GM10847 (cell line): ENCODE measurements around the gene ALOX5AP.

Experiments
- POLR2A ChIP-seq: IDR thresholded peaks from 2 replicates; pipeline ENCODE4 v1.6.1; 2011; ENCODE audit not compliant: insufficient read length; ENCODE audit errors: extremely low read depth

The ALOX5AP gene

GRCh38 chr13:30791354-30792001, 56.1 kb downstream of the ALOX5AP start:
- no peak for TF ChIP-seq POLR2A

- TF ChIP-seq POLR2A = no peak
These were observed 57.1 kb downstream of the ALOX5AP start for GRCh38 chr13:30792285-30793000.

DNA sequence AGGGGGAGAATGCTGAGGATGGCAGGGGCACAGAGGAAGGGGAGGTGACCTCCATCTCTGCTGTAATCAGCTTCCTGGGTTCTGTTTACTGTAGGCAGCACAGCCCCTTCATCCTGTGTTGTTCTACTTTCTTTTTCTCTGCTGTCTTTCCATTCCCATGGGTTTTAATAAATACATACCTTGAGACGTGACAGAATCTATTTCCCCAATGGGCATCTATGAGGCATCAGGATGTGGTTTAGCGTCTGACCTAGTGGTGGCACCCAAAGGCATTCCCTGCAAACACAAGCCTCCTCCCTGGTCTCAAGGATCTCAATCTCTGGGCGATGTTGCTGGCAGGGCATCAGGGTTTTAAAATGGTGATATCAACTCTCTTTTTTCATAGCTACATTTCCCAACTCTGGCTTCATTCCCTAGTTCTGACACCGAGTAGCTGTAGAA, 60.8 kb downstream of the ALOX5AP start:
- no peak for TF ChIP-seq POLR2A

DNA sequence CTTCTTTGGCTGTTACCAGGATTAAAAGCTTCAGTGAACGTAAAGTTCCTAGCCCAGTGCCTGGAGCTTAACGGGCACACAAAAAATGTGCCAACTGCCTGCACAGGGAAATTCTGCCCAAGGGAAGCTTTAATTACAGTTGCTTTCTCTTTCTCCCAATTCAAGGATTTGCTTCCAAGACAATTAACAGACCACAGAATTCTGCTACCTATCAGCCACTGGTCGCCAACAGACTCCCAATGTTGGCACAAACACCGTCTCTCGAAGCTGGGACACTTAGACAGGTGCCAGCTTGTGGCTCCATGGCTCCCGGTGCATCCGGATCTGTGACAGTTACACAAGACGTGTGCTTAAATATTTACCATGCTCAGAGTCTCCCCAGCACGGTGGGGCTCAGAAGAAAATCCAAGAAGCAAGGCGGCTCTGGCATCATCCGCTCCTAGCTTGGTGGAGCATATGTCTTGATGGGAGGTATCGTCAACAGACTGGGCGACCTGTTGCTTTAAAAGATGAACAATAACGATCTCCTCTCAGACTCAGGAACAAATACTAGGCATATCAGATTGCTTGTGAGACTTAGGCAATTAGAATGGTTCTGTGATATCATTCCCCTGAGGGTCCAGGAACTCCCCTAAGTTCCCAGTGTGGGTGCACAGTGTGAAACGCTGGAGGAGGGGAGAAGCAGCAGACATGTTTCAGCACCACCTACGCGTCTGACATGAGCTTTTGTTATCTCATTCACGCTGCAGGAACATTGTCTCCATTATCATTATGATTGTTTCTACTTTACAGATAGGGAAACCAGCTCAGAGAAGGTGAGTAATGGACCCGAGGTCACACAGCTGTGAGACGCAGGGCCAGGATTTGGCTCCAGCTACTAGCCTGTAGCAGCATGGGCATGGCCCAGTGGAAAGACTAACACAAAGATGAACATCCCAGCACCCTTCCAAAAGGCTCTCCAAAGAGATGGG, 61.6 kb downstream of the ALOX5AP start:
- TF ChIP-seq POLR2A = no peak

DNA sequence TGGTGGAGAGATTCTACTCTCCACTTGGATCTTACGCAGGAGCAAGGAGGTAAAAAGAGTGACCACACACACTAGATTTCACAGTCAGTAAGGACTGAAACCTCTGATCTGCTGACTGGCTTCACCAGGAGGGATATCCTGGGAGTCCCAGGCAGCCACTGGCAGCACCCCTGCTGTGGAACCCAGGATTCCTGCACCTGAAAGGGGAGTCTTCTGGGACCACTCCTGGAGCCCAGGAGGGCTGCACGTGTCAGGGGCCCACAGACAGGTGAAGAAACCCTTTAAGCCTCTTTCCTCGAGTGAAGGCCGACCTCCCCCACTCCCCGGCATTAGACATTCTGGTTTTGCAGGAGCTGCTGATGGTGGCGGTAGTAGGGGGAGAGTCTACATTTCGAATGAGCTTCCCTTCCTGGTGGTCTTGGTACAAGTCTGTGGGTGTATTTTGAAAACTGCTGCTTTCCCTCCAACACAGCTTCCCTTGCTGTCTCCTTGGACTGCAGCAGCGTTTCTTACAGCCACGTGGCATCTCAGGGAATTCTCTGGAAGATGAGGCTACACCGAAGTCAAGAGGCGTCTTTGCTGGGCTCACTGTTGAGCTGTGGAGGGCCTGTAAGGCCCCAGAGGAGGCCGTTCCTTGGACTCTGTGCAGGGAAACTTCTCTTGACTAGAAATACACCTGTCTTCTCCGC, 62.6 kb downstream of the ALOX5AP start:
- TF ChIP-seq POLR2A = no peak

GRCh38 chr13:30798776-30799355, 63.5 kb downstream of the ALOX5AP start:
- no peak for TF ChIP-seq POLR2A

- TF ChIP-seq POLR2A = no peak
These were observed 64.0 kb downstream of the ALOX5AP start for GRCh38 chr13:30799356-30799824.

DNA sequence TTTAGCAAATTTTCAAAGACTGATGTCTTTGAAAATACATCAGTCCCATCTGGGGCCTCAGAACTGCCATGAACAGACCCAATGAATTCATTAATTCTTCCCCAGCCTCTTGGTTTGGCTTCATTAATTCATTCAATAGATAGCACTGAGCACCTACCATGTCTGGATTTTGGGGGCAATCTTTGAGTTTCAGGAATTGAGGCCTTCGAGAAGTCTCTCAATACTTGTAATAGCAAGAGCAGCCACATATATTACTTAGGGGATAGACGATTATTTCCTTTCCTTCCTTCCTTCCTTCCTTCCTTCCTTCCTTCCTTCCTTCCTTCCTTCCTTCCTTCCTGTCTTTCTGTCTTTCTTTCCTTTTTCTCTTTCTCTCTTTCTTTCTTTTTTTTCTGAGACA, 64.8 kb downstream of the ALOX5AP start:
- no peak for TF ChIP-seq POLR2A

DNA sequence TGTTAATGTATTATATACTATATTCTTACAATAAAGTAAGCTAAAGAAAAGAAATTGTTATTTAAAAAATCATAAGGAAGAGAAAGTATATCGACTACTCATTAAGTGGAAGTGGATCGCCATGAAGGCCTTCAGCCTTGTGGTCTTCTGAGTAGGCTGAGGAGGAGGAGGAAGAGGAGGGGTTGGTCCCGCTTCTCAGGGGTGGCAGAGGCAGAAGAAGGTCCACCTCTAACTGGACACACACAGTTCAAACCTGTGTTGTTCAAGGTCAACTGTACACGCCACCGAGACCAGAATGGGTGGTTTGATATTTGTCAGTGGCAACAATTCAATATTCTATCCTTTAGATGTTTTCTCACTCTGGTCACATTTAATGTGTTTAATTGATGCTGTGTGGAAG, 67.2 kb downstream of the ALOX5AP start:
- TF ChIP-seq POLR2A = no peak

DNA sequence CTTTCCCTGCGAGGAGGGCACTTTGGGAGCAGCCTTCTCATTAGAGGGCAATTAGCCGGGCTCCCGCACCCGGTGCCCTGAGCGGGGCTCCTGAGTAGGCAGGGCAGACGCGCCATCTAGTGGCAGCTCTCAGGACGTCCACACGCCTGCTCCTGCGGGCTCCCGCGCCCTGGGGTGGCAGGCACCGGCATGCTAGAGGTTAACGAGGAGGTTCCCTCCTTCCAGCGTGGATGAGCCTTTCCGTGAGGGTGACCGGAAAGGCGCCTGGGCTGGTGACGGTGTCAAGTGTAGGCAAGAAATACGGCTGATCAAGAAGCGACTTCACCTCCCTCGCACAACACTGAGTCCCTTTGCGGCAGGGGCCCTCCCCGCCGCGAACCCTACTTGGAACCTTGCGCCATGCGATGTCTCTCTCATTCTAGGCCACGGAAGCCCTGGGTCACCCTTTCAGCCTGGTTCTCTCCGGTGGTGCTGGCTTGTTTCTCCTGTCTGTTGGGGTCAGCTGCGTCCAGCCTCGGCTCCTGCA, 67.7 kb downstream of the ALOX5AP start:
- TF ChIP-seq POLR2A = no peak

DNA sequence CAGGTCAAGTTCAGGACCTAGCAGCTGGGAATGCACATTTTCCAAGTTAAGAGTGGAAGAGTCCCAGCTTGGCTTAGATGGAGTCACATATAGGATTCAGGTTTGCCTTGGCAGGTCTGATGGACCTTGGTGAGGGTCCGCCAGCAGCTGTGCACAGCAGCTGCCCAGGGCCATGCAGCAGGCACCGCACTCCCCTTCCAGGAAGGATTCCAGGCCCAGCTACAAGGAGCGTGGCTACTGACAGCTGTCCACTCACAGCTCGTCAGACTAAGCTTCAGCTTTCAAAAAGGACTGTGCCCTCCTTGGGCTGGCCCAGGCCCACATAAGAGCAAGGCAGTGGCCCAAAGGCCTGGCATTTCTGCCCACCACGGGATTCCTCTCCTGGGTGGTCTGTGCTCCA, 68.4 kb downstream of the ALOX5AP start:
- TF ChIP-seq POLR2A = no peak

GRCh38 chr13:30804474-30804873, 69.1 kb downstream of the ALOX5AP start:
- no peak for TF ChIP-seq POLR2A

- TF ChIP-seq POLR2A = no peak
These were observed 69.8 kb downstream of the ALOX5AP start for GRCh38 chr13:30805132-30805537.

- TF ChIP-seq POLR2A = no peak
These were observed 70.3 kb downstream of the ALOX5AP start for GRCh38 chr13:30805603-30806011.

DNA sequence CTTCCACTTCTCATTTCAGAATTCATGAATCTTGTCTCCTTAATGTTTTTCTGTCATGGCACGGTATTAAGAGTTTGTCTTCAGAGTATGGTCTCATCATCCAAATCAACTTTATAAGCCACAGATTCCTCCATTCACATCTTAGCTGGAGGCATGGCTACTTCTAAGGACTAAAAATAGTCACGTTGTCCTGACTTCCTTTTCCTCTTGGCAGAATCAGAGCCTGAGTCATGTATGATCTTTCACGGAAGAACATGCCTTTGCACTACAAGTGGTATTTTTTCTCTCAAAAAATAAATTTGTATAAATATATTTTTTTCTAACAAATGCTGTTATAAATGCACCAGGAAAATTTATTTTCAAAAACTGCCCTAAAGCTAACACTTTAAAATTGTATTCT, 71.4 kb downstream of the ALOX5AP start:
- TF ChIP-seq POLR2A = no peak

- TF ChIP-seq POLR2A = no peak
These were observed 72.0 kb downstream of the ALOX5AP start for GRCh38 chr13:30807392-30807791.
